ENCODE measurements around the gene SH3RF2. TPM values are rescaled to one million over a fixed set of nuclear protein-coding genes. Genes with fewer than 3 reads are reported as not detected.
"Not testable (repeated sequence)": the region's sequence is repeated elsewhere in the genome, so short reads cannot be mapped to it uniquely, and the experiment has no call there.

The SH3RF2 gene
- total RNA-seq, 1 donor from 2014 or later = 50.6 TPM

GRCh38 chr5:146007270-146007669 lies 70.9 kb downstream of the SH3RF2 start:
- intact Hi-C loops (cut with DNase I) = no loop called here
- Histone ChIP-seq H3K27me3 (no peaks in the 10 kb centered on the region), H3K27ac (no peak overlapping the region), H3K4me3 (no peak overlapping the region), H3K9me3 (no peaks in the 10 kb centered on the region), H3K4me1 (peaks cover 0 to 10% of the 10 kb centered on the region in 2 donors), H3K36me3 (no peaks in the 10 kb centered on the region)
- DNase-seq (ENCODE audit: low spot score in 2 of 2) = no peak
- TF ChIP-seq, protein P1, sequence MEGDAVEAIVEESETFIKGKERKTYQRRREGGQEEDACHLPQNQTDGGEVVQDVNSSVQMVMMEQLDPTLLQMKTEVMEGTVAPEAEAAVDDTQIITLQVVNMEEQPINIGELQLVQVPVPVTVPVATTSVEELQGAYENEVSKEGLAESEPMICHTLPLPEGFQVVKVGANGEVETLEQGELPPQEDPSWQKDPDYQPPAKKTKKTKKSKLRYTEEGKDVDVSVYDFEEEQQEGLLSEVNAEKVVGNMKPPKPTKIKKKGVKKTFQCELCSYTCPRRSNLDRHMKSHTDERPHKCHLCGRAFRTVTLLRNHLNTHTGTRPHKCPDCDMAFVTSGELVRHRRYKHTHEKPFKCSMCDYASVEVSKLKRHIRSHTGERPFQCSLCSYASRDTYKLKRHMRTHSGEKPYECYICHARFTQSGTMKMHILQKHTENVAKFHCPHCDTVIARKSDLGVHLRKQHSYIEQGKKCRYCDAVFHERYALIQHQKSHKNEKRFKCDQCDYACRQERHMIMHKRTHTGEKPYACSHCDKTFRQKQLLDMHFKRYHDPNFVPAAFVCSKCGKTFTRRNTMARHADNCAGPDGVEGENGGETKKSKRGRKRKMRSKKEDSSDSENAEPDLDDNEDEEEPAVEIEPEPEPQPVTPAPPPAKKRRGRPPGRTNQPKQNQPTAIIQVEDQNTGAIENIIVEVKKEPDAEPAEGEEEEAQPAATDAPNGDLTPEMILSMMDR (IDR thresholded peaks at IDR 0.05) = no peak

- Histone ChIP-seq H3K27me3 (no peaks in the 10 kb centered on the region), H3K36me3 (no peaks in the 10 kb centered on the region), H3K27ac (no peak overlapping the region), H3K9me3 (no peaks in the 10 kb centered on the region), H3K4me3 (no peak overlapping the region), H3K4me1 (peaks cover 0 to 10% of the 10 kb centered on the region in 2 donors)
- TF ChIP-seq, protein P1 (IDR thresholded peaks at IDR 0.05) = no peak
- intact Hi-C loops (cut with DNase I) = no loop called here
- no peak for DNase-seq (ENCODE audit: low spot score in 2 of 2)
Observed at GRCh38 chr5:146007989-146008388, 71.6 kb downstream of the SH3RF2 start.

DNA sequence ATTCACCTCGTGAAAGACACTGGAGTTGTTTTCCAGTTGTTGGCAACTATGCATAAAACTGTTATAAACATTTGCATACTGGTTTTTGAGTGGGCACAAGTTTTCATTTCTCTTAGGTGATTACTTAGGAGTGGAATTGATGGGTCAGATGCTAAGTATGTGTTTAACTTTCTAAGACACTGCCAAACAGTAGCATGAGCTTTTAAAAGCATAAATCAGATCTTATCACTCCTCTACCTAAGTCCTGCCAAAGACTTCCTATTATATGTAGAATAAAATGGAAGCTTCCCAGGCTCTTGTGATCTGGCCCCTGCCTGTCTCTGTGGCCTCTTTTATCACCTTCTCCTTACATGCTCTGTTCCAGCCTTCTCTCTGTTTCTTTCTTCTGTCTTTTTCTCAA lies 72.6 kb downstream of the SH3RF2 start:
- H3K9me3 ChIP-seq = no peaks in the 10 kb centered on the region
- no peaks in the 10 kb centered on the region for H3K27me3 ChIP-seq
- TF ChIP-seq, protein P1 (IDR thresholded peaks at IDR 0.05) = no peak
- no peaks in the 10 kb centered on the region for H3K36me3 ChIP-seq
- H3K4me1 ChIP-seq = peaks cover 0 to 10% of the 10 kb centered on the region in 2 donors
- intact Hi-C loops (cut with DNase I) = no loop called here
- H3K27ac ChIP-seq = no peak overlapping the region
- no peak for DNase-seq (ENCODE audit: low spot score in 2 of 2)
- H3K4me3 ChIP-seq = no peak overlapping the region

DNA sequence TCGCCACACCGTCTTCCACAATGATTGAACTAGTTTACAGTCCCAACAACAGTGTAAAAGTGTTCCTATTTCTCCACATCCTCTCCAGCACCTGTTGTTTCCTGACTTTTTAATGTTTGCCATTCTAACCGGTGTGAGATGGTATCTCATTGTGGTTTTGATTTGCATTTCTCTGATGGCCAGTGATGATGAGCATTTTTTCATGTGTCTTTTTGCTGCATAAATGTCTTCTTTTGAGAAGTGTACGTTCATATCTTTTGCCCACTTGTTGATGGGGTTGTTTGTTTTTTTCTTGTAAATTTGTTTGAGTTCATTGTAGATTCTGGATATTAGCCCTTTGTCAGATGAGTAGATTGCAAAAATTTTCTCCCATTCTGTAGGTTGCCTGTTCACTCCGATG lies 74.1 kb downstream of the SH3RF2 start:
- H3K27ac ChIP-seq; intact Hi-C loops (cut with DNase I); DNase-seq (ENCODE audit: low spot score in 2 of 2); H3K9me3 ChIP-seq; H3K36me3 ChIP-seq; H3K4me3 ChIP-seq; H3K4me1 ChIP-seq; H3K27me3 ChIP-seq: not testable (repeated sequence)

GRCh38 chr5:146013761-146014160 lies 77.4 kb downstream of the SH3RF2 start:
- DNase-seq (ENCODE audit: low spot score in 2 of 2) = no peak
- Histone ChIP-seq H3K36me3 (no peaks in the 10 kb centered on the region), H3K27ac (no peak overlapping the region), H3K9me3 (no peaks in the 10 kb centered on the region), H3K4me1 (no peaks in the 10 kb centered on the region), H3K4me3 (no peak overlapping the region), H3K27me3 (no peaks in the 10 kb centered on the region)
- intact Hi-C loops (cut with DNase I) = no loop called here
- TF ChIP-seq, protein P1 (IDR thresholded peaks at IDR 0.05) = no peak

GRCh38 chr5:146015001-146015400 lies 78.6 kb downstream of the SH3RF2 start:
- Histone ChIP-seq H3K27me3 (no peaks in the 10 kb centered on the region), H3K36me3 (no peaks in the 10 kb centered on the region), H3K4me1 (no peaks in the 10 kb centered on the region), H3K27ac (no peak overlapping the region), H3K4me3 (no peak overlapping the region), H3K9me3 (no peaks in the 10 kb centered on the region)
- no peak for DNase-seq (ENCODE audit: low spot score in 2 of 2)
- TF ChIP-seq, protein P1 (IDR thresholded peaks at IDR 0.05) = no peak
- intact Hi-C loops (cut with DNase I) = no loop called here
